KMS-11 (cell line): ENCODE measurements around the gene LARP1.
A peak's percentile ranks its signal among the peaks of the same experiment; 100 is the strongest.

ENCODE experiments used
- H2AFZ ChIP-seq: fragments of 200-600 bp; sonication (generic); 2 replicates; pipeline ENCODE4 v1.6.1; 2016; ENCODE audit warnings: antibody characterized with exemption, mixed run types, low read depth
- H3K27ac ChIP-seq: fragments of 200-600 bp; sonication (generic); 2 replicates; pipeline ENCODE4 v1.6.1; 2016; ENCODE audit warnings: mild to moderate bottlenecking, mixed run types
- H3K27me3 ChIP-seq: fragments of 200-600 bp; sonication (generic); 2 replicates; pipeline ENCODE4 v1.6.1; 2017; ENCODE audit warnings: mild to moderate bottlenecking, low read depth, mixed run types, moderate library complexity; ENCODE audit not compliant: insufficient read depth
- H3K36me3 ChIP-seq: fragments of 200-600 bp; sonication (generic); 2 replicates; pipeline ENCODE4 v1.6.1; 2017; ENCODE audit warnings: mild to moderate bottlenecking, mixed run types; ENCODE audit not compliant: insufficient read depth
- H3K4me1 ChIP-seq: fragments of 200-600 bp; sonication (generic); 2 replicates; pipeline ENCODE4 v1.6.1; 2016; ENCODE audit warnings: mild to moderate bottlenecking, low read depth, mixed run types; ENCODE audit not compliant: poor library complexity, severe bottlenecking
- H3K4me2 ChIP-seq: fragments of 200-600 bp; sonication (generic); 2 replicates; pipeline ENCODE4 v1.7.0; 2016; ENCODE audit warnings: mild to moderate bottlenecking, mixed run types
- H3K4me3 ChIP-seq: fragments of 200-600 bp; sonication (generic); IDR thresholded peaks from 2 replicates; pipeline ENCODE4 v1.6.1; 2017; ENCODE audit warnings: low read depth, low read length, mixed read lengths; ENCODE audit not compliant: insufficient read depth
- H3K79me2 ChIP-seq: fragments of 200-600 bp; sonication (generic); 2 replicates; pipeline ENCODE4 v1.6.1; 2016; ENCODE audit warnings: low read depth, mixed run types; ENCODE audit not compliant: insufficient read depth
- H3K9ac ChIP-seq: fragments of 200-600 bp; sonication (generic); 2 replicates; pipeline ENCODE4 v1.6.1; 2016; ENCODE audit warnings: mild to moderate bottlenecking, mixed run types
- H4K20me1 ChIP-seq: fragments of 200-600 bp; sonication (generic); 2 replicates; pipeline ENCODE4 v1.6.1; 2016; ENCODE audit warnings: mild to moderate bottlenecking, mixed run types; ENCODE audit not compliant: insufficient read depth
- CTCF ChIP-seq: fragments of 200-600 bp; sonication (generic); conservative IDR thresholded peaks from 2 replicates; pipeline ENCODE4 v1.6.1; 2017; ENCODE audit warnings: low read depth, mild to moderate bottlenecking, antibody characterized with exemption, low read length, moderate library complexity, mixed read lengths

Gene LARP1

GRCh38 chr5:154823605-154824004 lies 68.4 kb downstream of the LARP1 start:
- no peaks in the 10 kb centered on the region for H3K79me2 ChIP-seq
- H2AFZ ChIP-seq = no peak overlapping the region
- no peaks in the 10 kb centered on the region for H3K36me3 ChIP-seq
- no peak for TF ChIP-seq CTCF
- no peak overlapping the region for H3K9ac ChIP-seq
- peaks cover 8% of the 10 kb centered on the region for H3K4me1 ChIP-seq
- no peak overlapping the region for H3K4me3 ChIP-seq
- H4K20me1 ChIP-seq = no peaks in the 10 kb centered on the region
- no peaks in the 10 kb centered on the region for H3K27me3 ChIP-seq
- no peak overlapping the region for H3K4me2 ChIP-seq
- no peak overlapping the region for H3K27ac ChIP-seq

- no peaks in the 10 kb centered on the region for H3K27me3 ChIP-seq
- TF ChIP-seq CTCF = no peak
- no peaks in the 10 kb centered on the region for H3K36me3 ChIP-seq
- H2AFZ ChIP-seq = no peak overlapping the region
- H3K27ac ChIP-seq = no peak overlapping the region
- no peak overlapping the region for H3K4me3 ChIP-seq
- H3K9ac ChIP-seq = no peak overlapping the region
- H4K20me1 ChIP-seq = no peaks in the 10 kb centered on the region
- H3K4me2 ChIP-seq = no peak overlapping the region
- H3K79me2 ChIP-seq = no peaks in the 10 kb centered on the region
- H3K4me1 ChIP-seq = peaks cover 13% of the 10 kb centered on the region
Observed at GRCh38 chr5:154824070-154824469, 68.9 kb downstream of the LARP1 start.

- Histone ChIP-seq H3K4me2 (peak overlapping the region; percentile 10; the same call in 1 of the 2 replicates), H3K79me2 (no peaks in the 10 kb centered on the region), H4K20me1 (no peaks in the 10 kb centered on the region), H2AFZ (no peak overlapping the region), H3K27ac (peak overlapping the region; percentile 32; the same call in 1 of the 2 replicates), H3K4me1 (peaks cover 26% of the 10 kb centered on the region), H3K9ac (no peak overlapping the region), H3K27me3 (no peaks in the 10 kb centered on the region), H3K4me3 (no peak overlapping the region), H3K36me3 (no peaks in the 10 kb centered on the region)
- TF ChIP-seq CTCF = no peak
Observed at GRCh38 chr5:154829181-154829588, 74.0 kb downstream of the LARP1 start.

GRCh38 chr5:154829589-154830218 lies 74.5 kb downstream of the LARP1 start:
- no peak overlapping the region for H2AFZ ChIP-seq
- H3K27ac ChIP-seq = peak overlapping the region; percentile 32; the same call in 1 of the 2 replicates
- H4K20me1 ChIP-seq = no peaks in the 10 kb centered on the region
- H3K27me3 ChIP-seq = no peaks in the 10 kb centered on the region
- no peak overlapping the region for H3K9ac ChIP-seq
- no peaks in the 10 kb centered on the region for H3K36me3 ChIP-seq
- TF ChIP-seq CTCF = no peak
- no peak overlapping the region for H3K4me3 ChIP-seq
- no peaks in the 10 kb centered on the region for H3K79me2 ChIP-seq
- H3K4me1 ChIP-seq = peaks cover 26% of the 10 kb centered on the region
- H3K4me2 ChIP-seq = peak overlapping the region; percentile 10; the same call in 1 of the 2 replicates
